GM15510 (cell line): ENCODE data around the gene PLCB2.

Experiments used
- POLR2A ChIP-seq: IDR thresholded peaks from 3 replicates; pipeline ENCODE4 v1.6.1; 2011; ENCODE audit warnings: borderline replicate concordance; ENCODE audit not compliant: insufficient read length; ENCODE audit errors: extremely low read depth

The PLCB2 gene

DNA sequence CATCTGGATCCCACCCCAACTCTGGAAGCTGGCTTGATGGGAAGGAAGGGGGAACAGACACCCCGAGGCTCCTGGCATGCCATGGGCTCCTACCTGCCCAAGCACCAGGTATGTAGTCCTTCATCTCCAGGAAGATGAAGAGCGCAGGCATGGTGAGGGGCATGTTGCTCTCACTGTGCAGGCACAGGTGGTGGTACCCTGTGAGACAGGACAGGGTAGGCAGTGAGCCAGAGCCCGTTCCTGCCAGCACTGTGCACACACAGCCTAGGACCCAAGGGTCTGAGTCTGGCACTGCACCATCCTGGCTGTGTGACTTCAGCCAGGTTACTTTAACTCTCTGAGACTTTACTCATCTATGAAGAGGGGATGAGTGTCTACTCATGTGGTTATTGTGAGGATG lies 15.5 kb downstream of the PLCB2 start:
- TF ChIP-seq POLR2A = no peak

DNA sequence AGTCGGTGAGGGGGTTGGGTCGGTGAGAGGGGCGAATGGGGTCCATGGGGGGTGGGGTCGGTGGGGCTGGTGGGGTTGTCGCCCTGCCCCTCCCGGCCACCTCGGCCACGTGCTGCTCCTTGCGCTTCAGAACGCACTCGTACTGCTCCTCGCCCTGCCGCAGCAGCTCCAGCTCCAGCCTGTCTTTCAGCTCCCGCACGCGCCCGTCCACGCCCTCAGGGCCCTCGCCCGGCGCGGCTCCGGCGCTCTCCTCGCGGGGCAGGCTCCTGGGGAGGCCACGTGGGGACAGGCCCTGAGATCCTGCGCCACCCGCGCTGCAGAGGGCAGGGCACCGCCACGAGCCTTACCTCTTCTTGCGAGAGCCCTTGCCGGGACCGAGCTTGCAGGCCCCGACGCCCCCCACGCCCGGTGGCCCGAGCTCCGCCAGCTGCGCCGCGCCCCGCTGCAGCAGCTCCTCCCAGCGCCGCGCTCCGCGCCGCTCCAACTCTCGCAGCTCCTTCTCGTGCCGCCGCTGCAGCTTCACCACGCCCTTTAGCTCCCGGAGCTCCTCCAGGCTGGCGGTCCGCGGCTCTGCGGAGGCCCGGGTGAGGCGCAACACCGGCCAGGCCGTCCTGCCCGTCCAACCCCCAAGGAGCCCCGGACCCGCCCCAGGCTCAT lies 16.7 kb downstream of the PLCB2 start:
- TF ChIP-seq POLR2A = no peak

DNA sequence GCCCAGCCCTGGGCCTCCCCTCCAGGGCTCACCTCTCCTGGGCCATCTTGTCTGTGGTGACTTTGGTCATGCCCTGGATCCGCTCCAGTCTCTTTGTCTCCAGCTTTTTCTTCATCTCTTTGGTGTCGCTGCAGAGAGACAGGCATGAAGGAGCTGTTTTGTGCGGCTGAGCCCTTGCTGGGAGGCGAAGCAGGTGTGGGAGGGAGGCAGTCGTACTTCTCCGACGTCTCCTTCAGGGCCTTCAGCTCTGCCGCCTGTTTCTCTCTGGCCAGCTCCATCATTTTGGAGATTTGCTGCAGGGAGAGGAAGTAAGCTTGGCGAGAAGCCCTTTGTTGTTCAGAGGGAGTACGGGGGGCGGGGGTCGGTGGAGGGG lies 17.2 kb downstream of the PLCB2 start:
- TF ChIP-seq POLR2A = no peak

DNA sequence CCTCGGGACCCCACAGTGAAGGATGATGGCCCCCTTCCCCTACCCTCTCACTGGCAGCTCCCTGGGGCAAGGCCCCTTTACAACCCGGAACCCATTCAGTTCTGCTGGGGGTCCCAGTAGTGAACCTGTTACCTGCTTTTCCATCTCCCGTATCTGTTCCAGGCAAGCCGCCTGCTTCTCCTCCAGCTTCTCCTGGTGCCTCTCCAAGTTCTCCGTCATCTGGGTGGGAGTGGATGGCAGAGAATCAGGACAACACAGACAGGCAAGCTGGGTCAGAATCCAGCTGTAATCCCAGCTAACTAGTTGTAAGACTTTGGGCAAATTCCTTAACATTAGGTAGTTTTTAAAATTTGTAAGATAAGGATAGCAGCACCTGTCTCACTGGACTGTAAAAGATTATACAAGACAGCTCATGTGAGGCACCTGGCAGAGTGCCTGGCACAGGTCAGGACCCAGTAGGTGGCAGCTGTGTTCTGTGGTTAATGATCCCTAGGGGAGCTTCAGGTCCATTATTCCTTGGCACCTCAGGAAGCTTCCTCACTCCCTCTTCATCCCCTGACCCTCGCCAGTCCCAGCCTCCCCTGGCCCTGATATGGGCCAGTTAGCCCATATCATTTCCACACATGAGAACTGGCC lies 18.5 kb downstream of the PLCB2 start:
- no peak for TF ChIP-seq POLR2A

DNA sequence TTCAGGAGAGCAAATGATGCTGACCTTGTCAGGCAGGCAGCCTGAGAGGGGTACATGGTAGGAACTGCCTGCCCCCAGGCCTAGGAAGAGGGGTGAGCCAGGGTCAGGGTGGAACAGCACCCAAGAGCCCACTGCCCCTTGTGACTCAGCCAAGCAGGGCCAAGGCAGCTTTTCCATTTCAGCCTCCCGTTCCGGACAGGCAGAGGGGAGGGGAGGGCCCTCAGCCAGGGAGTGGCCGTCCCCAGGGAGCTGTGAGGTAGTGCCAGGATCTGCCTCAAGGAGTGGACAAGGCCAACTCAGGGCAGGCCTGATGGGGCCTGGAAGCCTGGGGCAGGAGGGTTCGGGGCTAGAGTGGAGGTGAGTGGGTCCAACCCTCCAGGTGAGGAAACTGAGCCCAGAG lies 19.8 kb downstream of the PLCB2 start:
- TF ChIP-seq POLR2A = no peak

DNA sequence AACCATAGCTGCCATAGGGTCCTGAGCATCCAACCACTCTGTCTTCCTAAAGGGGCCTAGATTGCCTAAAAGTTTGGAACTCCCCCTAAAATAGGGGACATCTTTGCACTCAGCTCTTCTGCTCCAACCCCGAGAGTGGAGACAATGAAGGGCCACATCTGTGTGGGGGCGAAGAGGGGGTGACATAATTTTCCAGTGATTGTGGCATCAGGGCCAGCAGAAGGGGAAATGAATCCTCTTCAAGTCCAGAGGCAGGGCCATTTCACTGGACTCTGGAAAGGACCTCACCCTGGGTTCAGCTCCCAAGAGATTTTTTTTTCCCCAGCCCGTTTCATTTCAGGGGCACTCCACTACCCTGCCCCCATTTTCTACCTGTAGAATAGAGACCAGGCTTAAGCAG lies 20.2 kb downstream of the PLCB2 start:
- no peak for TF ChIP-seq POLR2A

DNA sequence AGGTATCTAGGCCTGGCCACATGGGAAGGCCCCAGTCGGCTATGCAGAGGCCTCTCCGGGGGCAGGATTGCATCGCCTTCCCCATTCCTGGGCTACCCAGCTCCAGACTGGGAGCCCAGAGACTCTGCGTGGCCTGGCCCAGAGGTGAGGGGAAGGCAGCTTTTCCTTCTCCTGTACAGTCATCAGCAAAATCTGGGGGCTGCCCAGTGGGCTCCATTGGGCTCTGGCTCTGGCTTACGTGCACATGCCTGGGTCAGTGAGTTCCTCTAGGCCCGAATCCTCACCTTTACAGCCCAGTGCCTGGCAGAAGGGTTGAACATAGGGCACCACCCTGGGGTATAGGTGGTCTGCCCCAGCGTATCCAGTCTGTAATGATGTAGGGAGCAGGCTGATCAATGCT lies 20.9 kb downstream of the PLCB2 start:
- TF ChIP-seq POLR2A = no peak

DNA sequence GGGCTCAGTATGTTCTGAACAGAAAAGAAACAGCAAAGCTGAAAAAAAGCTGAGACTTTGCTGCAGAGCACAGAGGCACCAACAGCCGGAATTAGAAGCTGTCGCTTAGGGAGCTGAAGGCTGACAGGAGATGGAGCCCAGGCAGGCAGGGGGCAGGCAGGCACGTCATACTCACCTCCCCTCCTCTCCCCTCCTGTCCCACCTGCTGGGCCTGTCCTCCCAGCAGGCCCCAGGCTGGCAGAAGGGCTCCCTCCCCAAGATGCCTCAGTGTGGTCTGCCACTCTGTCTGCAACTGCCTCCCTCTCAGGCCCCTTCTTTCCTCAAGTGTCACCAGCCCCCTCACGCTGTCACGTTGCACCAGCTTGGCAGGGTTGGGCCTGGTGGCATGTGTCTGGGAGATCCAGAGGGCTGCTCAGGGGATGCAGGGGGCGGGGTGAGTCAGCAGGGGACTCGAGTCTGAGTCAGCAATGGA lies 21.6 kb downstream of the PLCB2 start:
- no peak for TF ChIP-seq POLR2A

DNA sequence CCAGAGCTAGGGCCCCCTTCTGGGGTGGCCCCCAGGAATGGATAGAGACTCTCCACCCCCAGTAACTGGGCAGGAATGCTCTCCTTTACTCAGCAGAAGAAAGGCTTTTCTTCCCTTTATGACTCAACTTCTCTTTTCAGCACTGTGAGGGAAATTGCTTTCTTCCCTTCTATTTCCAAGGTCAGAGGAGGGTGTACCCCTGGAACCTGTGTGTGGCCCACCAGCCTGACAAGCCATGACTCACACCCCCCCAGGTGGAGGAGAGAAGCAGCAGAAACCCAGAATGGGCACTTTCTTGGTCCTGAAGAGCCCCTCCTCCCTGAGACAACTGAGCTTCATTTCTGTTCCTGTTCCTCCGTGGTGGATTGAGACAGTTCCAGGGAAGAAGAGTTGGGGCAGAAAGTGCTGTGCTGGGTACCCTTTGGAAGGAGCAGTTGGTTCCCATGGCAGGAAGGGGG lies 22.2 kb downstream of the PLCB2 start:
- TF ChIP-seq POLR2A = no peak

DNA sequence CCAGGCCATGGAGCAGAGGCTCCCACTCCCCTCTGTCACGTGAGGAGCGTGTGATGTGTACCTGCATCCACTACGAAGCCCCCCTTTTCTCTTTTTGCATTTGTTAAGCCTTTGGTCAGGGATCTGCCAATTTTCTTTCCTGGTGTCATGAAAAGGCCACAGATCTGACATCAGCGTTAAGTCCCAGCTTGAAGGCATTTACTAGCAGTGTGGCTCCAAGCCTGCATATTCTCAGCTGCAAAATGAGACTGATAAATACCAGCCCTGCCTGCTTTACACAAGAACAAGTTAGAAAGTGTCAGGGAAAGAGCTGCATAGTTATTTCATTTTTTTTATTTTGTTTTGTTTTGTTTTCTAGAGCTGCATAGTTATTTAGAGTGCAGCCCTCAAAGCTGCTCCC lies 22.6 kb downstream of the PLCB2 start:
- no peak for TF ChIP-seq POLR2A

DNA sequence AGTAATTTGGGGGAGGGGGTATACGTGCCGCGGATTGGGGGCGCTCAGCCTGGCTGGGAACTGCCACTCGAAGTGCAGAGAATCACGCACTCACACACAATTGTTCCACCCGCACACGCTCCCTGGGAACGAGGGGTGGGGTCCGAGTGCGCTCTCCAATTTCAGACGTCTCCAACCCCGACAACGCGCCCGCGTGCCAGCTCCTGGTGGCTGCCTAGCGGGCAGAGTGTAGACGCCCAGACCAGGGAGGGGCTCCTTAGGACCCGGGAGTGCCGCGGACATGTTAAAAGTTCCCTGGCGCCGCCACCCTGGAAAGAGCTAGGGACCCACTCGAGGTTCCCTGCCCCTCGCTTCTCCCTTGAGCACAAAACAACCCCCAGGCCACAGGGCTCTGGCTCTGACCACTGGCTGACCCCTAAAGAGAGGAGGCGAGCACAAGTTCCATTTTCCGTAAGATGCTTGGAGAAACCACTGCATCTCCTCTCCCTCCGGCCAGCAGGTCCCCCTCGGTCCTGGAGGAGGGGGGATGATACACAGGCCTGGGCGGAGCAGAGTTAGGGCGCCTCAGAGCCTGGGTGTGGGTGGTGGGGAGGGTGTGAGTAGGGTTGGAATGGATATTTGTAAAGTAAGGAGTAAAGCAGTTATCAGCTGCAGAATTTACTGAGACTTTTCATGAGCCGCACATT lies 24.0 kb downstream of the PLCB2 start:
- TF ChIP-seq POLR2A = no peak

DNA sequence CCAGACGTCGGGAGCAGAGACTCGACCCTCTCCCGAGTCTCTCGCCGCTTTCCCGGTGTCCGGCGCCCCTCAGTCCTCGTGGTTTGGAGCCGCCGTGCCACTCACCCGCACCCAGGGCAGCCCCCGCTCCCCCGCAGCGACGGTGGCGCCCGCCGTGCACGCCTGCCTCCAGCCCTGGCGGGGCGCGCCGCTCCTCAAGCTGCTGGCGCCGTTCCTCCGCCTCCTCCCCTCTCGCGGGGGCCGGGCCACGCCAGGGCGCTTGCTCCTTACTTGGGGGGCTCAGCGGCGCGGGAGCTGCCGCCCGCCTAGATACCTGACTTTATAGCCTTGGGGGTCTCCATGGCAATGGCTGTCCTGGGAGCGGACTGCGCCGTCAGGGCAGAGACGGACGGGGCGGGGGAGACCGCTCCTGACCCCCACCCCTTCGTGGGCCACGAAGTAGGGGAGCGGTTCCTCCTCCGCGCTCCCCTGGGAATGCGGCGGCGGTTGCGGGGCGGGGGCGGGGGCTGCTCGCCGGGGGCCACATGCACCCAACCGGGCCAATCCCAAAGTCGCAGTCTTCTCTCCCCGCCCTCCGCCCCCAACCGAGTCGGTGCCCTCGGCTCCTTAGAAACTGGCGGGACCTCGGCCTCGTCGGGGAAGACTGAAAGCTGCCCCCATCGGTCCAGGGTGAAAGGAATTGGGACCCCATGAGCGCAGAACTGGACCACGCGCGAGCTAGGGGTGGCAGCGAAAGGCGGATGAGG lies 24.7 kb downstream of the PLCB2 start, which contains the start of gene ANKRD63:
Gene ANKRD63 (minus strand): TSS at position 196 of the 746 bp plus-strand sequence. CDS start 478 bp downstream, outside the sequence.
- TF ChIP-seq POLR2A = no peak

DNA sequence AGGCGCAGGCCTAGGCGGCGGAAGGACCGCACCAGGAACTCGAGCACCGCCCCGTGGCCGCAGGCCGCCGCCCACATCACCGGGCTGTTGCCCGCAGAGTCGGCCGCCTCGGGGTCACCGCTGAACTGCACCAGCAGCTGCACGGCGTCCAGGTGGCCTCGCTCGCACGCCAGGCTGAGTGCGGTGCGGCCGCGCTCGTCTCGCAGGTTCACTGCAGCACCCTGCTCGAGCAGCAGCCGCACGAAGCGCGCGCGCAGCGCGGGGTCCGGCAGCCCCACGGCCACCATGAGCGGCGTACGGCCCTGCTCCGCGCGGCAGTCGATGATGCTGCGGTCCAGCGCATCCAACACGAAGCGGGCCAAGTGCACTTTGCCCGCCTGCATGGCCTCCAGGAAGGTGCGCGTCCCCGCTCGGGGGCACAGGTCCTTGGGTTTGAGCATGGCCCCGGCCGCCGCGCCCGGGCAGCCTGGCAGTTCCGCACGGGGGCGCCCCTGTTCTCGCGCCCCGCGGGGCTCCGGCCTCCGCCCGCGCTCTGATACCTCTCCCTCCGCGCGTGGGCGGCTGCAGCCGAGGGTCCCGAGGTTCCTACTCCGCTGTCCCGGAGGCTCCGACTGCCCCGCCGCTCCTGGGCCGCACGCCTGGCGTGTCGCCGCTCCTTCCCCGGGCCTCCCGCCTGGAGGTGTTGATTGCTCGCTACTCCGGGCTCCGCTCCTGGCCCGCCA lies 25.4 kb downstream of the PLCB2 start:
- no peak for TF ChIP-seq POLR2A

DNA sequence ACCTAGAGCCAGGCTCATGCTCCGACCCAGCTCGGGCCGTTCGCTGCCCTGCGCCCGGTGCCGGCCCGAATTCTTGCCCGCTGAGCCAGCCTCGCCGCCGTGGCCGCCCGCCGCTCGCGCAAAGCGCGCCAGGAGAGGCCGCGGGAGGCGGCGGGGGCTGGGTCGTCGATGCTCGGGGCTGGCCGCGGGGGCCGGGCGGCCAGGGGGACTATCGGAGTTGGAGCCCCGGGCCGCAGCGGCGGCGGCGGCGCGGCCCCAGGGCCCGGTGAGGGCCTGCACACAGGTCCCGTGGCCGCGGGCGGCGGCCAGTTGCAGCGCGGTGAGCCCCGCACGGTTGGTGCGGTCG lies 26.0 kb downstream of the PLCB2 start:
- TF ChIP-seq POLR2A = no peak
